GM21619 (cell line): Measurements from ENCODE around the gene IFT172.

ENCODE experiments used
- ATAC-seq: cut with Tn5 transposase; IDR thresholded peaks from one replicate; pipeline ENCODE4 v1.9.1; 2021; ENCODE audit not compliant: unreplicated experiment

The IFT172 gene

GRCh38 chr2:27494284-27494943 lies 4.9 kb upstream of the IFT172 start:
- no peak for ATAC-seq

GRCh38 chr2:27493948-27494283 lies 4.4 kb upstream of the IFT172 start:
- ATAC-seq, result no peak

- ATAC-seq, result no peak
These were observed 3.0 kb upstream of the IFT172 start for GRCh38 chr2:27492557-27492956.

GRCh38 chr2:27489118-27489497 lies 435 bp downstream of the IFT172 start:
- no peak for ATAC-seq

GRCh38 chr2:27485496-27485895 lies 4.0 kb downstream of the IFT172 start:
- ATAC-seq, result no peak

- no peak for ATAC-seq
These were observed 17.6 kb downstream of the IFT172 start for GRCh38 chr2:27471961-27472360.

- no peak for ATAC-seq
These were observed 25.1 kb downstream of the IFT172 start for GRCh38 chr2:27464443-27464842.

- no peak for ATAC-seq
These were observed 28.4 kb downstream of the IFT172 start for GRCh38 chr2:27461118-27461517.

- ATAC-seq, result no peak
These were observed 35.6 kb downstream of the IFT172 start for GRCh38 chr2:27453968-27454367.

GRCh38 chr2:27451095-27451494 lies 38.4 kb downstream of the IFT172 start:
- ATAC-seq, result no peak

- ATAC-seq, result no peak
These were observed 41.2 kb downstream of the IFT172 start for GRCh38 chr2:27448381-27448780.

- no peak for ATAC-seq
These were observed 43.5 kb downstream of the IFT172 start for GRCh38 chr2:27446057-27446456.

- ATAC-seq, result no peak
These were observed 43.9 kb downstream of the IFT172 start for GRCh38 chr2:27445615-27446014.

- ATAC-seq, result no peak
These were observed 44.4 kb downstream of the IFT172 start for GRCh38 chr2:27445155-27445554.

GRCh38 chr2:27442920-27443282 lies 46.6 kb downstream of the IFT172 start:
- no peak for ATAC-seq

GRCh38 chr2:27441958-27442919 lies 47.3 kb downstream of the IFT172 start, which contains the start of gene KRTCAP3:
Gene KRTCAP3, plus strand, starts transcription at chr2:27442381. Its CDS starts 32 bp downstream, at chr2:27442413.
- ATAC-seq, result no peak

GRCh38 chr2:27441226-27441926 lies 48.2 kb downstream of the IFT172 start:
- ATAC-seq, result no peak

- no peak for ATAC-seq
These were observed 53.9 kb downstream of the IFT172 start for GRCh38 chr2:27435628-27436027.

- no peak for ATAC-seq
These were observed 58.1 kb downstream of the IFT172 start for GRCh38 chr2:27431395-27431794.

- peak; percentile 68 for ATAC-seq
These were observed 60.5 kb downstream of the IFT172 start for GRCh38 chr2:27428978-27429541.

- peak; percentile 85 for ATAC-seq
These were observed 61.1 kb downstream of the IFT172 start, which contains the start of gene NRBP1 for GRCh38 chr2:27428213-27428977. Gene NRBP1, plus strand, starts transcription at chr2:27428631. Its CDS starts 4,643 bp downstream, at chr2:27433274.
